Colonic mucosa (tissue), 4 donors: ENCODE data around the gene RCOR1. TPM values are rescaled to one million over a fixed set of nuclear protein-coding genes. Genes with fewer than 3 reads are reported as not detected.

Experiments
- DNase-seq: peaks from one replicate; pipeline ENCODE4 v3.0.0-alpha.2; 2020
- H3K27ac ChIP-seq: fragments of 200-600 bp; one replicate; pipeline ENCODE4 v1.8.0; 2021
- H3K27me3 ChIP-seq: fragments of 200-600 bp; one replicate; pipeline ENCODE4 v1.8.0; 2021
- H3K36me3 ChIP-seq: fragments of 200-600 bp; one replicate; pipeline ENCODE4 v1.8.0; 2021
- H3K4me1 ChIP-seq: fragments of 200-600 bp; one replicate; pipeline ENCODE4 v1.8.0; 2021; ENCODE audit warnings: mild to moderate bottlenecking
- H3K4me3 ChIP-seq: fragments of 200-600 bp; one replicate; pipeline ENCODE4 v1.8.0; 2021
- H3K9ac ChIP-seq, 2 donors: one replicate each; pipeline ENCODE4 v1.7.0; 2013; ENCODE audit warnings: control low read depth in 2 of 2, low read depth in 2 of 2, low read length in 2 of 2
- H3K9me3 ChIP-seq: fragments of 200-600 bp; one replicate; pipeline ENCODE4 v1.8.0; 2021
- CTCF ChIP-seq: fragments of 200-600 bp; IDR thresholded peaks from one replicate; pipeline ENCODE4 v1.8.0; 2022; ENCODE audit warnings: antibody characterized with exemption, mild to moderate bottlenecking
- intact Hi-C: fragments of 100-400 bp; cut with DNase I; formaldehyde crosslinking; loops from one replicate; pipeline ENCODE4 v1.14.1; 2022
- total RNA-seq, 2 donors: library from RNA; stranded (reverse); fragmentation: NEBNext Ultra II Directional in 1 of 2; extraction: Animal tissue kit (Norgen Biotek cat#: 25700) in 1 of 2; gene quantifications; one replicate each; pipeline ENCODE4 v1.2.1, GENCODE V29; 2021
- donor health status: healthy.
- donor health status: DM: no; HTN: no; CAD: no.
- donor health status: DM: no; HTN: no; CAD: no.

RCOR1 gene
- total RNA-seq, 2 donors from 2014 or later: 30.0 to 43.2 TPM

DNA sequence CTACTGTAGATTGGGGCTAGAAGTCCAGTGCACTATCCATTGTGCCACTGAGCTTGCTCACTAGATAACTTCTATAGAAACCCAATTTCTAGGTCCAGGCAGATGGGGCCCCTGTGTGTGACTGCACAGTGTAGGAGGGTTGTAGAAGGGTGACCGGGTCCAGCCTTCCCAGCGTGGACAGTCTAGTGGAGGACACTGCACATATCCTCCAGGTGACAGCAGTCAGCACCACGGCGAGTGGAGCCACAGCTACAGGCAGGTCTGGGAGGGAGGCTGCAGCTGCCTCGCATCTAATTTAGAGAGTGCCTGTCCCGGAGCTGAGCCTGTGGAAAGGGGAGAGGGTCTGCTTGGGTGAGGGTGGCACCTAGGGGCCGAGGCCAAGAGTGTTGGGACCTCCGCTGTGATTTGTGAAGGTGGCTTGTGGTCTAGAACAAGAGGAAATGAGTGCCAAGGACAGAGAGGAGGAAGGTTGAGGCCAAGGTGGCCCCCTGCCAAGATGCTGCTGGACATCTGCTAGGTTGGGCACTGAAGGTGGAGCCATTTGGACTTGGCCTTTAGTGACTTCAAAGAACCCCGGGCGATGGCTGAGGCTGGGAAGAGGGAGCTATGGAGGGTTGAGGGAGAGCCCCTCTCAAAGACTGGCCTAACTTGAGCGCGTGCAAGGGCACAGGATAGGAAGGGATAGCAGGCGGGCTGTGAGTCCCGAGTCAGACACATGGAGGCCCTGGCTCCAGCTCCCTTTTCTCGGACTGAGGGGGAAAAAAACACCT is 138.8 kb downstream of the RCOR1 start:
- Histone ChIP-seq H3K9ac (no peak overlapping the region), H3K36me3 (no peaks in the 10 kb centered on the region), H3K4me1 (no peaks in the 10 kb centered on the region), H3K27me3 (no peaks in the 10 kb centered on the region), H3K9me3 (no peaks in the 10 kb centered on the region), H3K27ac (no peak overlapping the region), H3K4me3 (no peak overlapping the region)
- no peak for TF ChIP-seq CTCF
- intact Hi-C loops: no loop called here
- no peak for DNase-seq

- Histone ChIP-seq H3K27ac (no peak overlapping the region), H3K4me1 (no peaks in the 10 kb centered on the region), H3K27me3 (no peaks in the 10 kb centered on the region), H3K9me3 (no peaks in the 10 kb centered on the region), H3K9ac (no peak overlapping the region), H3K36me3 (no peaks in the 10 kb centered on the region), H3K4me3 (no peak overlapping the region)
- DNase-seq: no peak
- intact Hi-C loops: no loop called here
- TF ChIP-seq CTCF: no peak
Observed at GRCh38 chr14:102731871-102732800, 139.7 kb downstream of the RCOR1 start.

GRCh38 chr14:102732924-102733323 is 140.5 kb downstream of the RCOR1 start:
- TF ChIP-seq CTCF: no peak
- Histone ChIP-seq H3K4me3 (no peak overlapping the region), H3K36me3 (no peaks in the 10 kb centered on the region), H3K27me3 (no peaks in the 10 kb centered on the region), H3K9ac (no peak overlapping the region), H3K27ac (no peak overlapping the region), H3K9me3 (no peaks in the 10 kb centered on the region), H3K4me1 (no peaks in the 10 kb centered on the region)
- no peak for DNase-seq
- intact Hi-C loops: no loop called here

DNA sequence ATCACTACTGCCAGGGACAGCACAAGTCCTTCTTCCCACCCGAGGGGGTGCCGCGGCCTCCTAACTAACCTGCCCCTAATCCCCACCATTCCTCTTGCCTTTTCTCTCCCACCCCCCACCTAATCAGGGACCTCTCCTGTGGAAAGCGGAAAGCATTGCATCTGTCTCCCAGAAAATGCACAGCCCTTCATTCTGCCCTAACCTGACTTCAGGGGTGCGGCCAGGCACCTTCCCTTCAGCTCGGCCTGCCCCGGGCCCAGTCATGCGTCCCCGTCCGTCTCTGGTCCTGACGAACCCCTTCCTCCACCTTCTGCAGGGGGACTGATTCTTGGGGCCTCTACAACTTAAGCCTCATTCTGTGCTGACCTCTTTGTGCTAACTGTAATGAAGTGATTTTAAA is 140.9 kb downstream of the RCOR1 start:
- Histone ChIP-seq H3K9ac (no peak overlapping the region), H3K4me1 (no peaks in the 10 kb centered on the region), H3K9me3 (no peaks in the 10 kb centered on the region), H3K27ac (no peak overlapping the region), H3K36me3 (no peaks in the 10 kb centered on the region), H3K4me3 (no peak overlapping the region), H3K27me3 (no peaks in the 10 kb centered on the region)
- intact Hi-C loops: no loop called here
- no peak for DNase-seq
- no peak for TF ChIP-seq CTCF

GRCh38 chr14:102734436-102734835 is 142.0 kb downstream of the RCOR1 start:
- Histone ChIP-seq H3K4me1 (no peaks in the 10 kb centered on the region), H3K9me3 (no peaks in the 10 kb centered on the region), H3K27ac (no peak overlapping the region), H3K27me3 (no peaks in the 10 kb centered on the region), H3K9ac (no peak overlapping the region), H3K36me3 (no peaks in the 10 kb centered on the region), H3K4me3 (no peak overlapping the region)
- no peak for TF ChIP-seq CTCF
- no peak for DNase-seq
- intact Hi-C loops: no loop called here
